H9 (cell line): ENCODE measurements around the gene NFKBIA. TPM values are rescaled to one million over a fixed set of nuclear protein-coding genes. Genes with fewer than 3 reads are reported as not detected.

Experiments
- DNase-seq: peaks from one replicate; pipeline ENCODE4 v3.0.0-alpha.2; 2017
- H2AFZ ChIP-seq: one replicate; pipeline ENCODE4 v1.6.1; 2013; ENCODE audit warnings: mild to moderate bottlenecking, low read length, control low read depth, moderate library complexity
- H2AK5ac ChIP-seq: 2 replicates; pipeline ENCODE4 v1.6.1; 2013; ENCODE audit warnings: low read length, control low read depth, mixed read lengths; ENCODE audit not compliant: insufficient read length
- H2BK120ac ChIP-seq: one replicate; pipeline ENCODE4 v1.6.1; 2013; ENCODE audit warnings: low read depth, mild to moderate bottlenecking, low read length, control low read depth, inconsistent platforms; ENCODE audit not compliant: poor library complexity, severe bottlenecking
- H2BK12ac ChIP-seq: 2 replicates; pipeline ENCODE4 v1.6.1; 2013; ENCODE audit warnings: low read length, control low read depth, mixed read lengths, low read depth; ENCODE audit not compliant: insufficient read length
- H2BK15ac ChIP-seq: 2 replicates; pipeline ENCODE4 v1.6.1; 2013; ENCODE audit warnings: low read depth, low read length, control low read depth
- H2BK20ac ChIP-seq: one replicate; pipeline ENCODE4 v1.6.1; 2013; ENCODE audit warnings: low read depth, mild to moderate bottlenecking, low read length, control low read depth, inconsistent platforms; ENCODE audit not compliant: poor library complexity, severe bottlenecking
- H2BK5ac ChIP-seq: 2 replicates; pipeline ENCODE4 v1.6.1; 2013; ENCODE audit warnings: low read length, control low read depth, mixed read lengths; ENCODE audit not compliant: insufficient read length
- H3K14ac ChIP-seq: 2 replicates; pipeline ENCODE4 v1.6.1; 2013; ENCODE audit warnings: low read length, control low read depth; ENCODE audit not compliant: insufficient read depth
- H3K18ac ChIP-seq: 2 replicates; pipeline ENCODE4 v1.6.1; 2013; ENCODE audit warnings: low read depth, mild to moderate bottlenecking, mixed read lengths, low read length, control low read depth; ENCODE audit not compliant: insufficient read length
- H3K23ac ChIP-seq: 2 replicates; pipeline ENCODE4 v1.6.1; 2013; ENCODE audit warnings: low read length, control low read depth, mixed read lengths, low read depth; ENCODE audit not compliant: insufficient read length
- H3K23me2 ChIP-seq: 2 replicates; pipeline ENCODE4 v1.6.1; 2013; ENCODE audit warnings: low read depth, mild to moderate bottlenecking, mixed read lengths, low read length, control low read depth; ENCODE audit not compliant: insufficient read length, poor library complexity, severe bottlenecking
- H3K27ac ChIP-seq: 2 replicates; pipeline ENCODE4 v1.5.1; 2013; ENCODE audit warnings: low read length, control low read depth, mixed read lengths, low read depth; ENCODE audit not compliant: insufficient read length
- H3K27me3 ChIP-seq: 2 replicates; pipeline ENCODE4 v1.6.1; 2013; ENCODE audit warnings: low read length, control low read depth, inconsistent platforms; ENCODE audit not compliant: insufficient read depth
- H3K4ac ChIP-seq: 2 replicates; pipeline ENCODE4 v1.6.1; 2013; ENCODE audit warnings: low read depth, mild to moderate bottlenecking, control low read depth, inconsistent platforms, low read length, moderate library complexity
- H3K4me1 ChIP-seq: 2 replicates; pipeline ENCODE4 v1.6.1; 2013; ENCODE audit warnings: low read length, control low read depth, inconsistent platforms; ENCODE audit not compliant: insufficient read depth
- H3K4me2 ChIP-seq: 2 replicates; pipeline ENCODE4 v1.6.1; 2013; ENCODE audit warnings: low read length, control low read depth, mixed read lengths; ENCODE audit not compliant: insufficient read length, insufficient read depth
- H3K56ac ChIP-seq: 2 replicates; pipeline ENCODE4 v1.6.1; 2013; ENCODE audit warnings: low read depth, mild to moderate bottlenecking, mixed read lengths, low read length, control low read depth; ENCODE audit not compliant: insufficient read length
- H3K79me1 ChIP-seq: 2 replicates; pipeline ENCODE4 v1.6.1; 2013; ENCODE audit warnings: low read depth, mild to moderate bottlenecking, moderate library complexity, low read length, control low read depth, inconsistent platforms; ENCODE audit not compliant: insufficient read depth, poor library complexity, severe bottlenecking
- H3K79me2 ChIP-seq: 2 replicates; pipeline ENCODE4 v1.6.1; 2013; ENCODE audit warnings: low read length, control low read depth, inconsistent platforms; ENCODE audit not compliant: insufficient read depth
- H3K9ac ChIP-seq: 2 replicates; pipeline ENCODE4 v1.6.1; 2013; ENCODE audit warnings: low read length, control low read depth, mixed read lengths; ENCODE audit not compliant: insufficient read length; ENCODE audit errors: extremely low read depth
- H3K9me3 ChIP-seq: one replicate; pipeline ENCODE4 v1.6.1; 2013; ENCODE audit warnings: low read depth, low read length, inconsistent platforms; ENCODE audit not compliant: control insufficient read depth
- H3T11ph ChIP-seq: one replicate; pipeline ENCODE4 v1.6.1; 2013; ENCODE audit warnings: mild to moderate bottlenecking, low read length, control low read depth, inconsistent platforms
- H4K20me1 ChIP-seq: one replicate; pipeline ENCODE4 v1.6.1; 2013; ENCODE audit not compliant: control insufficient read depth, insufficient read length, insufficient read depth
- H4K5ac ChIP-seq: 2 replicates; pipeline ENCODE4 v1.6.1; 2013; ENCODE audit warnings: low read depth, mild to moderate bottlenecking, mixed read lengths, low read length, control low read depth; ENCODE audit not compliant: insufficient read length
- H4K8ac ChIP-seq: replicated peaks from 2 replicates; pipeline ENCODE4 v1.6.1; 2013; ENCODE audit warnings: low read length, control low read depth, mixed read lengths, low read depth; ENCODE audit not compliant: insufficient read length
- H4K91ac ChIP-seq: 2 replicates; pipeline ENCODE4 v1.6.1; 2013; ENCODE audit warnings: low read depth, mild to moderate bottlenecking, moderate library complexity, mixed read lengths, low read length, control low read depth; ENCODE audit not compliant: insufficient read length
- H3K27ac Mint-ChIP-seq, 3 experiments: 2 replicates in 2 of 3; 3 replicates in 1 of 3; pipeline ENCODE4 v1.8.0; 2020 to 2021; ENCODE audit warnings: mixed read lengths in 3 of 3, mild to moderate bottlenecking in 1 of 3, moderate library complexity in 1 of 3
- H3K27me3 Mint-ChIP-seq: 2 replicates; pipeline ENCODE4 v1.8.0; 2021; ENCODE audit warnings: low read depth, mild to moderate bottlenecking, moderate library complexity, mixed read lengths
- H3K36me3 Mint-ChIP-seq, 3 experiments: 2 replicates in 2 of 3; 3 replicates in 1 of 3; pipeline ENCODE4 v1.8.0; 2020 to 2021; ENCODE audit warnings: low read depth in 3 of 3, mixed read lengths in 3 of 3; ENCODE audit not compliant: insufficient read depth in 1 of 3
- H3K4me1 Mint-ChIP-seq, 2 experiments: 2 replicates each; pipeline ENCODE4 v1.8.0; 2020; ENCODE audit warnings: mixed read lengths in 2 of 2
- H3K4me3 Mint-ChIP-seq, 2 experiments: 2 replicates in 1 of 2; 3 replicates in 1 of 2; pipeline ENCODE4 v1.8.0; 2020 to 2021; ENCODE audit warnings: mild to moderate bottlenecking in 2 of 2, mixed read lengths in 2 of 2, moderate library complexity in 1 of 2
- H3K9me3 Mint-ChIP-seq, 2 experiments: 2 replicates in 1 of 2; 3 replicates in 1 of 2; pipeline ENCODE4 v1.8.0; 2020; ENCODE audit warnings: mild to moderate bottlenecking in 2 of 2, mixed read lengths in 2 of 2, moderate library complexity in 1 of 2
- WGBS: extraction: QIAGEN DNeasy Blood & Tissue Kit; methylation state at CpG from one replicate; pipeline ENCODE4 v1.1.7; 2013; ENCODE audit warnings: missing lambda C conversion rate, low lambda C conversion rate, mixed read lengths; ENCODE audit not compliant: insufficient read length; ENCODE audit errors: extremely low coverage; 5-methylcytosine and 5-hydroxymethylcytosine counted together
- total RNA-seq: library from RNA; stranded (reverse); gene quantifications from 2 replicates; pipeline ENCODE4 v1.2.1, GENCODE V29; 2021
- TF ChIP-seq, protein P1 (sequence below): fragments of 200-600 bp; sonication (generic); conservative IDR thresholded peaks from 3 replicates; pipeline ENCODE4 v1.8.0; 2021; ENCODE audit warnings: antibody characterized with exemption, mild to moderate bottlenecking

Gene NFKBIA
- total RNA-seq, 1 experiment from 2014 or later: 38.4 TPM

- no peaks in the 10 kb centered on the region for H3K4me1 ChIP-seq
- H2BK20ac ChIP-seq: no peak overlapping the region
- no peaks in the 10 kb centered on the region for H3K79me2 ChIP-seq
- no peaks in the 10 kb centered on the region for H3K27me3 ChIP-seq
- H3T11ph ChIP-seq: no peak overlapping the region
- H4K91ac ChIP-seq: no peak overlapping the region
- H2AK5ac ChIP-seq: no peak overlapping the region
- H2BK120ac ChIP-seq: no peak overlapping the region
- H2AFZ ChIP-seq: no peak overlapping the region
- H3K36me3 Mint-ChIP-seq: no peaks in the 10 kb centered on the region
- H3K4me3 Mint-ChIP-seq: no peak overlapping the region
- no CpG with 5 or more reads among the region's 6 CpGs for WGBS
- no peak overlapping the region for H3K14ac ChIP-seq
- H4K5ac ChIP-seq: no peak overlapping the region
- H2BK12ac ChIP-seq: no peak overlapping the region
- H3K4me2 ChIP-seq: no peak overlapping the region
- no peak overlapping the region for H3K27ac ChIP-seq
- no peak overlapping the region for H2BK15ac ChIP-seq
- no peaks in the 10 kb centered on the region for H3K23me2 ChIP-seq
- H3K4me1 Mint-ChIP-seq: peaks cover 26 to 27% of the 10 kb centered on the region in 2 experiments
- no peaks in the 10 kb centered on the region for H3K9me3 Mint-ChIP-seq
- H3K23ac ChIP-seq: no peak overlapping the region
- no peaks in the 10 kb centered on the region for H3K9me3 ChIP-seq
- no peak for DNase-seq
- H2BK5ac ChIP-seq: no peak overlapping the region
- H3K27me3 Mint-ChIP-seq: no peaks in the 10 kb centered on the region
- H4K8ac ChIP-seq: no peak overlapping the region
- no peak overlapping the region for H3K4ac ChIP-seq
- no peaks in the 10 kb centered on the region for H4K20me1 ChIP-seq
- H3K27ac Mint-ChIP-seq: peak overlapping the region in 1 of 3 experiments; percentile 74; a peak in 1 of 7 replicates
- TF ChIP-seq, protein P1, sequence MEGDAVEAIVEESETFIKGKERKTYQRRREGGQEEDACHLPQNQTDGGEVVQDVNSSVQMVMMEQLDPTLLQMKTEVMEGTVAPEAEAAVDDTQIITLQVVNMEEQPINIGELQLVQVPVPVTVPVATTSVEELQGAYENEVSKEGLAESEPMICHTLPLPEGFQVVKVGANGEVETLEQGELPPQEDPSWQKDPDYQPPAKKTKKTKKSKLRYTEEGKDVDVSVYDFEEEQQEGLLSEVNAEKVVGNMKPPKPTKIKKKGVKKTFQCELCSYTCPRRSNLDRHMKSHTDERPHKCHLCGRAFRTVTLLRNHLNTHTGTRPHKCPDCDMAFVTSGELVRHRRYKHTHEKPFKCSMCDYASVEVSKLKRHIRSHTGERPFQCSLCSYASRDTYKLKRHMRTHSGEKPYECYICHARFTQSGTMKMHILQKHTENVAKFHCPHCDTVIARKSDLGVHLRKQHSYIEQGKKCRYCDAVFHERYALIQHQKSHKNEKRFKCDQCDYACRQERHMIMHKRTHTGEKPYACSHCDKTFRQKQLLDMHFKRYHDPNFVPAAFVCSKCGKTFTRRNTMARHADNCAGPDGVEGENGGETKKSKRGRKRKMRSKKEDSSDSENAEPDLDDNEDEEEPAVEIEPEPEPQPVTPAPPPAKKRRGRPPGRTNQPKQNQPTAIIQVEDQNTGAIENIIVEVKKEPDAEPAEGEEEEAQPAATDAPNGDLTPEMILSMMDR: no peak
- H3K9ac ChIP-seq: no peak overlapping the region
- H3K79me1 ChIP-seq: no peaks in the 10 kb centered on the region
- H3K18ac ChIP-seq: no peak overlapping the region
- no peak overlapping the region for H3K56ac ChIP-seq
These were observed 6.3 kb upstream of the NFKBIA start for GRCh38 chr14:35410858-35411257.
